Measurements from ENCODE around the gene BBS2. TPM values are rescaled to one million over a fixed set of nuclear protein-coding genes. Genes with fewer than 3 reads are reported as not detected.

Gene BBS2
- total and polyA plus RNA-seq, 12 donors = 115 to 357 (median 174) TPM

GRCh38 chr16:56560447-56560846, 40.6 kb upstream of the BBS2 start:
- Histone ChIP-seq H3K4me3 (no peak overlapping the region), H3K36me3 (replicated peaks in 1 of 2) (no peaks in the 10 kb centered on the region), H3K27ac (no peak overlapping the region), H3K4me1 (replicated peaks in 1 of 2) (no peaks in the 10 kb centered on the region), H3K9me3 (replicated peaks in 1 of 3) (no peaks in the 10 kb centered on the region), H3K27me3 (no peaks in the 10 kb centered on the region)
- intact Hi-C loops (cut with DNase I) = no loop called here
- DNase-seq = no peak
- TF ChIP-seq, protein P1, sequence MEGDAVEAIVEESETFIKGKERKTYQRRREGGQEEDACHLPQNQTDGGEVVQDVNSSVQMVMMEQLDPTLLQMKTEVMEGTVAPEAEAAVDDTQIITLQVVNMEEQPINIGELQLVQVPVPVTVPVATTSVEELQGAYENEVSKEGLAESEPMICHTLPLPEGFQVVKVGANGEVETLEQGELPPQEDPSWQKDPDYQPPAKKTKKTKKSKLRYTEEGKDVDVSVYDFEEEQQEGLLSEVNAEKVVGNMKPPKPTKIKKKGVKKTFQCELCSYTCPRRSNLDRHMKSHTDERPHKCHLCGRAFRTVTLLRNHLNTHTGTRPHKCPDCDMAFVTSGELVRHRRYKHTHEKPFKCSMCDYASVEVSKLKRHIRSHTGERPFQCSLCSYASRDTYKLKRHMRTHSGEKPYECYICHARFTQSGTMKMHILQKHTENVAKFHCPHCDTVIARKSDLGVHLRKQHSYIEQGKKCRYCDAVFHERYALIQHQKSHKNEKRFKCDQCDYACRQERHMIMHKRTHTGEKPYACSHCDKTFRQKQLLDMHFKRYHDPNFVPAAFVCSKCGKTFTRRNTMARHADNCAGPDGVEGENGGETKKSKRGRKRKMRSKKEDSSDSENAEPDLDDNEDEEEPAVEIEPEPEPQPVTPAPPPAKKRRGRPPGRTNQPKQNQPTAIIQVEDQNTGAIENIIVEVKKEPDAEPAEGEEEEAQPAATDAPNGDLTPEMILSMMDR (IDR thresholded peaks at IDR 0.05) = no peak
- no peak for TF ChIP-seq POLR2A (IDR thresholded peaks at IDR 0.05)
- 27 to 68% (median 48%) methylated on average over 1 of the region's 1 CpG for WGBS, 4 donors

DNA sequence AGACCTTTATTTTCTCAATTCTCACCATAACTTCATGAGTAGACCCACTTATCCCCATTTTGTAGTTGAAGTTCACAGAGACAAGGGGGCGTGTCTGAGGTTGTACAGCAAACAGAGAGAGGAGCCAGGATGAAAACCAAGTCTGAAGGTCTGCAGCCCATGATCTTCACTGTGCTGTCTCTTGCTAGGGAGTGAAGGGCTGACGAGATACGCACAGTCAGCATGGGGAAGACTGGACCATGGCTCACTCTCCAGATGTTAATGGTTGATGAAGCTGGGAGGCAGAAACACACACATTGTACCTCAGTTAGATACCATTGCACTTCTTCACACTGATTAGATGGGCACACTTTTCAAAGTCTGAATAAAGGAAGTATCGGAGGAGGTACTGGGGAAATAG, 39.3 kb upstream of the BBS2 start:
- Histone ChIP-seq H3K36me3 (replicated peaks in 1 of 2) (no peaks in the 10 kb centered on the region), H3K27me3 (no peaks in the 10 kb centered on the region), H3K4me1 (replicated peaks in 1 of 2) (no peaks in the 10 kb centered on the region), H3K27ac (no peak overlapping the region), H3K4me3 (no peak overlapping the region), H3K9me3 (replicated peaks in 1 of 3) (no peaks in the 10 kb centered on the region)
- TF ChIP-seq POLR2A (IDR thresholded peaks at IDR 0.05) = no peak
- TF ChIP-seq, protein P1 (IDR thresholded peaks at IDR 0.05) = no peak
- 79 to 91% (median 85%) methylated on average over 4 of the region's 4 CpGs for WGBS, 4 donors
- peak in 1 of 7 donors; percentile 6 for DNase-seq
- intact Hi-C loops (cut with DNase I) = no loop called here

- 41 to 49% (median 48%) methylated on average over 4 to 8 of the region's 8 CpGs for WGBS, 4 donors
- DNase-seq = peak; percentile 57 to 91 (median 75)
- intact Hi-C loops (cut with DNase I) = no loop called here
- no peak for TF ChIP-seq POLR2A (IDR thresholded peaks at IDR 0.05)
- TF ChIP-seq, protein P1 (IDR thresholded peaks at IDR 0.05) = no peak
- Histone ChIP-seq H3K27ac (no peak overlapping the region), H3K4me3 (no peak overlapping the region), H3K9me3 (replicated peaks in 1 of 3) (no peaks in the 10 kb centered on the region), H3K36me3 (replicated peaks in 1 of 2) (no peaks in the 10 kb centered on the region), H3K27me3 (no peaks in the 10 kb centered on the region), H3K4me1 (replicated peaks in 1 of 2) (no peaks in the 10 kb centered on the region)
Observed at GRCh38 chr16:56558024-56558747, 38.4 kb upstream of the BBS2 start.

DNA sequence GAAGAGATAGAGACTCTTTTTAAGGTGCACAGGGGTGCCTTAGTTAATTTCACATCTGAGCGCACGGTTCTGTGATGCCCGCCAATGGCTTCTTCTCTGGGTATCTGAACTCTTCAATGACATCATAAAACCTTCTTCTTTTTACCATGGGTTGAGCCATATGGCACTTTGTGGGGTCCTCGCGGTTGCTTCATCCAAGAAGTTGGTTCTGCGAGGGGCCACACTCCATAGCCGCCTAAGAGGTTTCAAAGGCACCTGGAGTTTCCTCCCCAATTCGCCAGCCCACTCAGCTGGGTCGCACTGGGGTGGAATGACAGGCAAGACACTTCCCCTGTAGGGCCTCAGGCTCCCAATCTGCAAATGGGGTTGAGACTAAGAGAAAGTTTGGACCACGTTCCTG, 34.6 kb upstream of the BBS2 start:
- intact Hi-C loops (cut with DNase I) = no loop called here
- Histone ChIP-seq H3K27me3 (no peaks in the 10 kb centered on the region), H3K27ac (no peak overlapping the region), H3K36me3 (replicated peaks in 1 of 2) (no peaks in the 10 kb centered on the region), H3K9me3 (replicated peaks in 1 of 3) (no peaks in the 10 kb centered on the region), H3K4me3 (no peak overlapping the region), H3K4me1 (replicated peaks in 1 of 2) (peaks cover 12 to 15% of the 10 kb centered on the region in 2 donors)
- TF ChIP-seq, protein P1 (IDR thresholded peaks at IDR 0.05) = no peak
- no peak for TF ChIP-seq POLR2A (IDR thresholded peaks at IDR 0.05)
- no peak for DNase-seq
- WGBS, 4 donors = 93 to 96% (median 94%) methylated on average over 10 of the region's 10 CpGs
